GM19238 (cell line): ENCODE measurements around the gene SLC8B1.

Experiments used
- DNase-seq: peaks from one replicate; pipeline ENCODE4 v3.0.0; 2011; ENCODE audit warnings: low spot score; ENCODE audit not compliant: insufficient read length

Gene SLC8B1

GRCh38 chr12:113334786-113335539 lies at the start of gene SLC8B1:
Gene SLC8B1 (minus strand): TSS chr12:113335109. CDS start chr12:113332878, 2,231 bp downstream.
- DNase-seq = peak; percentile 86

- no peak for DNase-seq
These were observed 47.3 kb upstream of the SLC8B1 start for GRCh38 chr12:113382206-113382605.

GRCh38 chr12:113381220-113381619 lies 46.3 kb upstream of the SLC8B1 start:
- no peak for DNase-seq

- no peak for DNase-seq
These were observed 43.4 kb upstream of the SLC8B1 start for GRCh38 chr12:113378291-113378690.

DNA sequence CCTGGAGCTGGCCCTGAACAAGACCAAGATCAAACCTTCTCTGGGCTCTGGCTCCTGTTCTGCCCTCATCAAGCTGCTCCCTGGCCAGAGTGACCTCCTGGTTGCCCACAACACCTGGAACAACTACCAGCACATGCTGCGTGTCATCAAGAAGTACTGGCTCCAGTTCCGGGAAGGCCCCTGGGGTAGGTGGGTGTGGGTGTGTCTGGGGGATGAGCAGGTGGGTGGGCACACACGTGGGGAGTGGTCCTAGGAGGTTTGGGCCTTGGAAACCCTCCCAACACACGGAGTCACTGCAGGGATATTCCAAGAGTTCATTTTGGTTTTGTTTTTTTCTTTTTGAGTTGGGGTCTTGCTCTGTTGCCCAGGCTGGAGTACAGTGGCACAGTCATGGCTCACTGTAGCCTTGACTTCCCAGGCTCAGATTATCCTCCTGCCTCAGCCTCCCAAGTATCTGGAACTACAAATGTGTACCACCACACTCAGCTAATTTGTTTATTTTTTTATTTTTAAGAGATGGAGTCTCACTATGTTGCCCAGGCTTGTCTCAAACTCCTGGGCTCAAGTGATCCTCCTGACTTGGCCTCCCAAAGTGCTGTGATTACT lies 40.0 kb upstream of the SLC8B1 start:
- no peak for DNase-seq

- no peak for DNase-seq
These were observed 39.1 kb upstream of the SLC8B1 start for GRCh38 chr12:113373969-113374368.

- DNase-seq = no peak
These were observed 38.5 kb upstream of the SLC8B1 start for GRCh38 chr12:113373440-113373839.

- no peak for DNase-seq
These were observed 37.5 kb upstream of the SLC8B1 start for GRCh38 chr12:113372371-113372770.

DNA sequence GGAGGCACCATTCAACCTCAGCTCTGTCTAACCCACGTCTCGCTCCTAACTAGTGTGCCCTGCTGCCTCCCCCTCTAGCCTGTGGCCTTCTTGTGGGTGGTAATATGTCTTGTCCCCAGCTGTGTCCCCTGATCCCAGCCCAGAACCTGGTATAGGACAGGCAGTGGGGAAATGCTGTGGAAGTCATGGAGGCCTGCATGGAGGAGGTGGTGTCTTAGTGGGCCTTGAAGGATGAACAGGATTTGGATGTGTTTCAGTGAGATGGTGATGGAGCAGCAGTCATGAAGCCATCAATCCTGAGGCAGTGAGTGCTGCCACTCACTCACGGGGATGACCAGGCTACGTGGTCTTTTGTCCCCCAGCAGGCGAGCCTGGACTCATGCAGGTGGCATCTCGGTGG lies 36.9 kb upstream of the SLC8B1 start:
- DNase-seq = no peak

- no peak for DNase-seq
These were observed 36.2 kb upstream of the SLC8B1 start for GRCh38 chr12:113370923-113371682.

DNA sequence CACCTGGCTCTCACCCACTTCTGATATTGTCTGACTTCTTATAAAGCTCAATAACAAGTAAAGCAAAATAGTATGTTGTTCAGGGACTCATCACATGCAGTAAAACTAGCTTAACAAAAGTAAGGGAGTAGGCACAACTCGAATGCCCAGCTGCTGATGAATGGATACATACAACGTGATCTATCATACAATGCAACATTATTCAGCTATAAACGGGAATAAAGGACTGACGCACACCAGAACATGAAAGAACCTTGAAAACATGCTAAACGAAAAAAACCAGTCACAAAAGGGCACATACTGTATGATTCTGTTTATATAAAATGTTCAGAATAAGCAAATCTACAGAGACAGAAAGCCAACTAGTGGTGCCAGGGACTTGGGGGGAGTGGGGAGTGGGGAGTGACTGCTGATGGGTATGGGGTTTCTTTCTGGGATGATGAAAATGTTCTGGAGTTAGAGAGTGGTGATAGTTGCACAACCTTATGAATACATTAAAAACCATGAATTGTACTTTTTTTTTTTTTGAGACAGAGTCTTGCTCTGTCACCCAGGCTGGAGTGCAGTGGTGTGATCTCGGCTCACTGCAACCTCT lies 34.6 kb upstream of the SLC8B1 start:
- no peak for DNase-seq

DNA sequence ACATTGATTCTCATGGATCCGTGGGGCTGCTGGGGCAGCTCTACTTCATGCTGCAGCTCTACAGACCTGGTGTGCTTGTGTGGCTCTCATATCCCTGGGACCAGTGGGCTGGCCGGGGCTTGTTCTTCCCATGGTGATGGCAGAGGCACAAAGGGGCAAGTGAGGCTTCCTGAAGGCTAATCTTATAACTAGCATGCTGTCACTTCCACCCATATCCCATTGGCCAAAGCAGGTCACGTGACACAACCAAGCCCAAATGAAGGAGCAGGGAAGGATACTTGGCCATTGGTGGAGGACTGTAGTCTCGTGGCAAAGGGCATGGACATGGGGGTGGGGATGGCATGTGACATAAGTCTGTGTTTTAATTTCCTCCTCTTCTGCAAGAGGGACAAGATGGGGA lies 33.4 kb upstream of the SLC8B1 start:
- DNase-seq = no peak

DNA sequence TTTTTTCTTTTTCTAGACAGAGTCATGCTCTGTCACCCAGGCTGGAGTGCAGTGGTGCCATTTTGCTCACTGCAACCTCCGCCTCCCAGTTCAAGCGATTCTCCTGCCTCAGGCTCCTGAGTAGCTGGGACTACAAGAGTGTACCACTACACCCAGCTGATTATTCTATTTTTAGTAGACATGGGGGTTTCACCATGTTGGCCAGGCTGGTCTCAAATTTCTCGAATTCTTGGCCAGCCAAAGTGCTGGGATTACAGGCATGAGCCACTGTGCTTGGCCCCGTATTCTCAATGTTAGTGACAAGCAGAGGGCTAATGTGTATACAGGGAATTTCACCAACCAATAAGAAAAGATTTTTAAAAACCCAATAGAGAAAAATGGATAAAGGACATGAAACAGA lies 31.9 kb upstream of the SLC8B1 start:
- DNase-seq = no peak

GRCh38 chr12:113365639-113366395 lies 30.9 kb upstream of the SLC8B1 start:
- DNase-seq = no peak

- no peak for DNase-seq
These were observed 29.8 kb upstream of the SLC8B1 start for GRCh38 chr12:113364698-113365097.

DNA sequence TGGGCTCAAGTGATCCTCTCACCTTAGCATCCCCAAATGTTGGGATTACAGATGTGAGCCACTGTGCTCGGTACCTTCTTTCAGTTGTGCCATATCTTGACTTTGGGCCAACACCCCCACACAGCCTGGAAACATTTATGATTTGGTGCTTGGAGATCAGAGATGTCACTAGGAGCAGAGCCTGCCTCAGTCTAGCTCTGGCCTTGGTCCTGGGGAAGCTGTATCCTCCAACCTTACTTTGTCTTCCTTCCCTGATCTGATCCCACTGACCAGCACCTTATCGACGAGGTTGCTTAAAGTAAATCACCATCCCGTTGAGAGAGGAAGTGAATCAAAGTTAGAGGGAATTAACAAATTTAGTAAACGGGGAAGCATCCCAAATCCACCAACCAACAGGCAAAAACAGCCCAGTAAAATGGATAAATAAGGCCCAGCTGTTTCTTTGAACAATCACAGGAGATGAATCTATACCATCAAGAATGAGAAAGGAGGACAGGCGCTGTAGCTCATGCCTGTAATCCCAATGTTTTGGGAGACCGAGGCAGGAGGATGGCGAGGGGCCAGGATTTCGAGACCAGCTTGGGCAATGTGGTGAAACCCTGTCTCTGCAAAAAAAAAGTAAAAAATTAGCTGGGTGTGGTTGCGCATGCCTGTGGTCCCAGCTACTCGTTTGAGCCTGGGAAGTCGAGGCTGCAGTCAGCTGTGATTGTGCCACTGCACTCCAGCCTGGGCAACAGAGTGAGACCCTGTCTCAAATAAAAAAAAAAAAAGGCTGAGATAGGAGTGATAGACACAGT lies 26.9 kb upstream of the SLC8B1 start:
- no peak for DNase-seq

- DNase-seq = no peak
These were observed 25.2 kb upstream of the SLC8B1 start for GRCh38 chr12:113359939-113360748.

GRCh38 chr12:113359133-113359938 lies 24.4 kb upstream of the SLC8B1 start:
- DNase-seq = no peak
